Urinary bladder (tissue), 4 donors: ENCODE measurements around the gene C1GALT1C1L. TPM values are rescaled to one million over a fixed set of nuclear protein-coding genes. Genes with fewer than 3 reads are reported as not detected.
"Not testable (repeated sequence)": the region's sequence is repeated elsewhere in the genome, so short reads cannot be mapped to it uniquely, and the experiment has no call there.

ENCODE experiments used
- DNase-seq: peaks from one replicate; pipeline ENCODE4 v3.0.0-alpha.2; 2015; ENCODE audit errors: extremely low spot score
- H3K27ac ChIP-seq: one replicate; pipeline ENCODE4 v1.5.1; 2013; ENCODE audit warnings: low read depth, mild to moderate bottlenecking, moderate library complexity
- H3K36me3 ChIP-seq: one replicate; pipeline ENCODE4 v1.6.1; 2013; ENCODE audit warnings: mild to moderate bottlenecking, moderate library complexity; ENCODE audit not compliant: insufficient read depth
- H3K4me1 ChIP-seq: one replicate; pipeline ENCODE4 v1.6.1; 2013; ENCODE audit warnings: mild to moderate bottlenecking, moderate library complexity; ENCODE audit not compliant: insufficient read depth
- H3K4me3 ChIP-seq: one replicate; pipeline ENCODE4 v1.5.1; 2013; ENCODE audit warnings: low read depth, low read length
- WGBS: extraction: QIAGEN DNeasy Blood & Tissue Kit; methylation state at CpG from one replicate; pipeline ENCODE4 v1.1.7; 2013; 5-methylcytosine and 5-hydroxymethylcytosine counted together
- polyA plus RNA-seq: library from polyadenylated mRNA; stranded (reverse); fragments of 200-250 nt; gene quantifications from one replicate; pipeline ENCODE4 v1.2.3, GENCODE V29; 2013
- total RNA-seq: library from RNA; depleted of rRNA; stranded (reverse); fragments of >200 nt; gene quantifications from one replicate; pipeline ENCODE4 v1.2.3, GENCODE V29; 2014
- donor health status: healthy with polysubstance abuse.
- donor health status: healthy.

Gene C1GALT1C1L
- total and polyA plus RNA-seq, 2 donors = 2.2 to 2.9 TPM

DNA sequence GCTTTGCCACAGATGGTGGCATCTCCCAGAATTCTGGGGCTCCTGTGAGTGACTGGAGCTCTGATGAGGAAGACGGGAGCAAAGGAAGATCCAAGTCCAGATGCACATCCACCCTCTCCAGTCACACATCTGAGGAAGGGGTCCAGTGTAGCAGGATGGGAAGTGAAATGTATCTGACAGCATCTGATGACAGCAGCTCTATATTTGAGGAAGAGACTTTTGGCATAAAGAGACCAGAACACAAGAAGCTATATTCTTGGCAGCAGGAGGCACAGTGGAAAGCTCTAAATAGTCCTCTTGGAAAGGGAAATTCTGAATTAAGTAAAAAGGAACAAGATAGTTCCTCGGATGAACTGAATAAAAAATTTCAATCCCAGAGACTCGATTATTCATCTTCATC, 23.5 kb upstream of the C1GALT1C1L start:
- WGBS = 73% methylated on average over 3 of the region's 3 CpGs
- Histone ChIP-seq H3K4me3 (no peak overlapping the region), H3K4me1 (no peaks in the 10 kb centered on the region), H3K36me3 (peaks cover 2% of the 10 kb centered on the region), H3K27ac (no peak overlapping the region)
- DNase-seq = no peak

DNA sequence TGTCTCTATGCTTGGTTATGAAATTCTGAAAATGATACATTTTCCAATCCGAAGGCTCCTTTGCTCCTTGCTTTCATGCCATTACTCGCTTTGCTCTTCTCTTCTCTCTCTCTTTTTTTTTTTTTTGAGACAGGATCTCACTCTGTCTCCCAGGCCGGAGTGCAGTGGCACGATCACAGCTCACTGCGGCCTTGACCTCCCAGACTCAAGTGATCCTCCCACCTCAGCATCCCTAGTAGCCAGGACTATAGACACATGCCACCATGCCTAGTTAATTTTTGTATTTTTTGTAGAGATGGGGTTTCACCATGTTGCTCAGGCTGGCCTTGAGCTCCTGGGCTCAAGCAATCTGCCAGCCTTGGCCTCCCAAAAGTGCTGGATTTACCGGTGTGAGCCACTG, 21.9 kb upstream of the C1GALT1C1L start:
- DNase-seq, H3K36me3 ChIP-seq: not testable (repeated sequence)

DNA sequence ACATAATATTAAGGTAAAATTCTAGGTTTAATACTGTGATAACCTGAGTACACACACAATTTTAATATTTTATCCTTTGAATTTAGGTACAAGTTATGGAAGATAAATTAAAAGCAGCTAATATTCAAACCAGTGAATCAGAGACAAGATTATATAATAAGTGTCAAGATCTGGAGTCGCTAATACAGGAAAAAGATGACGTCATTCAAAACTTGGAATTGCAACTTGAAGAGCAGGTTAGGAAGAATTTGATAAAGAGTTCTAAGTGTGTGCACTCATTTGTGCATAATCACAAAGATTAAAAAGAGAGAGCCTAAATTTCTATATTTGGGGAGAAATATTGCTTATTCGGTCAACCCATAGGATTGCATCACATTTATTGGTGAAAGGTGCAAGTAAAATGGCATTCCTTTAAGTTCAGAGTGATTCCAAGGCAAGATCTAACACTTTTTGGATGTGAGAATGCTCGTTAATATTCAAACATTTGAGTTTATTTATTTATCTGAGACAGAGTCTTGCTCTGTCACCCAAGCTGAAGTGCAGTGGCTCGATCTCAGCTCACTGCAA, 16.3 kb upstream of the C1GALT1C1L start:
- H3K27ac ChIP-seq = no peak overlapping the region
- no peaks in the 10 kb centered on the region for H3K36me3 ChIP-seq
- H3K4me3 ChIP-seq = no peak overlapping the region
- no peak for DNase-seq
- 92% methylated on average over 5 of the region's 5 CpGs for WGBS
- H3K4me1 ChIP-seq = peaks cover 1% of the 10 kb centered on the region

More for the DNA sequence above, 21.9 kb upstream of the C1GALT1C1L start:
- H3K4me3 ChIP-seq, H3K27ac ChIP-seq, H3K4me1 ChIP-seq: not testable (repeated sequence)
- whole genome bisulfite sequencing = 91% methylated on average over 6 of the region's 6 CpGs

DNA sequence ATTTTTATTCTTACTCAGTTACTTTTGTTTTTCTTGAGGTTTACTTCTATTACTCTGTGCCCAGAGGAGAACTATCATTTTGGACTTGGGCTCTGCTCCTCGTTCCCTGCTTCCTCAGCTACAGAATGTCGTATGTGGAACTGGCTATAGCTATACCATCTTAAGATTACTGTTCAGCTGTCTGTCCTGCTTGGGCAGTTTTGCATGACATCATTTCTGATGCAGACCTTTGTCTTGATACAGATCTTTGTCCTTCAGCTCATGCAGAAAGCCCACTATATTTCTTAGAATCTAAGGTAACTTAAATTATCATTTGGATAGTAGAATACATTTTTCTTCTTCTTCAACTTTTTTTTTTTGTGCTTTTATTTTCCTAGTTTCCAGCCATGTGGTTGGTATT, 13.8 kb upstream of the C1GALT1C1L start:
- no peak for DNase-seq
- WGBS = 85% methylated on average over 2 of the region's 2 CpGs
- Histone ChIP-seq H3K4me1 (peaks cover 1% of the 10 kb centered on the region), H3K4me3 (no peak overlapping the region), H3K27ac (no peak overlapping the region), H3K36me3 (no peaks in the 10 kb centered on the region)

DNA sequence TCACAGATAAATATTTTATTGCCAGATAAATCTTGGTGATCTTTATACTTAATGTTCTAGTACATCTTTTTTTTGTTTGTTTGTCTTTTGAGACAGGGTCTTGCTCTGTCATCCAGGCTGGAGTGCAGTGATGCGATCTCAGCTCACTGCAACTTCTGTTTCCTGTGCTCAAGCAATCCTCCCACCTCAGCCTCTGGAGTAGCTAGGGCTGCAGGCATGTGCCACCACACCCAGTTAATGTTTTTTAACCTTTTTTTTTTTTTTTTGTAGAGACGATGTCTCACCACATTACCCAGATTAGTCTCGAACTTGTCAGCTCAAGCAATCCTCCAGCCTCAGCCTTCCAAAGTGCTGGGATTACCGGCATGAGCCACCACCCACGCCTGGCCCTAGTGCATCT, 9.1 kb upstream of the C1GALT1C1L start:
- Histone ChIP-seq H3K27ac (no peak overlapping the region), H3K36me3 (no peaks in the 10 kb centered on the region), H3K4me3 (no peak overlapping the region), H3K4me1 (peaks cover 1% of the 10 kb centered on the region)
- 59% methylated on average over 5 of the region's 5 CpGs for WGBS
- no peak for DNase-seq

DNA sequence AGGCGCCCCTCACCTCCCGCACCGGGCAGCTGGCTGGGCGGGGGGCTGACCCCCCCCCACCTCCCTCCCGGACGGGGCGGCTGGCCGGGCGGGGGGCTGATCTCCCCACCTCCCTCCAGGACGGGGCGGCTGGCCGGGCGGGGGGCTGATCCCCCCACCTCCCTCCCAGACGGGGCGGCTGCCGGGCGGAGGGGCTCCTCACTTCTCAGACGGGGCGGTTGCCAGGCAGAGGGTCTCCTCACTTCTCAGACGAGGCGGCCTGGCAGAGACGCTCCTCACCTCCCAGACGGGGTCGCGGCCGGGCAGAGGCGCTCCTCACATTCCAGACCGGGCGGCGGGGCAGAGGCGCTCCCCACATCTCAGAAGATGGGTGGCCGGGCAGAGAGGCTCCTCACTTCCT, 1.6 kb upstream of the C1GALT1C1L start:
- WGBS = 96% methylated on average over 32 of the region's 32 CpGs
- DNase-seq, H3K27ac ChIP-seq, H3K36me3 ChIP-seq, H3K4me3 ChIP-seq, H3K4me1 ChIP-seq: not testable (repeated sequence)

DNA sequence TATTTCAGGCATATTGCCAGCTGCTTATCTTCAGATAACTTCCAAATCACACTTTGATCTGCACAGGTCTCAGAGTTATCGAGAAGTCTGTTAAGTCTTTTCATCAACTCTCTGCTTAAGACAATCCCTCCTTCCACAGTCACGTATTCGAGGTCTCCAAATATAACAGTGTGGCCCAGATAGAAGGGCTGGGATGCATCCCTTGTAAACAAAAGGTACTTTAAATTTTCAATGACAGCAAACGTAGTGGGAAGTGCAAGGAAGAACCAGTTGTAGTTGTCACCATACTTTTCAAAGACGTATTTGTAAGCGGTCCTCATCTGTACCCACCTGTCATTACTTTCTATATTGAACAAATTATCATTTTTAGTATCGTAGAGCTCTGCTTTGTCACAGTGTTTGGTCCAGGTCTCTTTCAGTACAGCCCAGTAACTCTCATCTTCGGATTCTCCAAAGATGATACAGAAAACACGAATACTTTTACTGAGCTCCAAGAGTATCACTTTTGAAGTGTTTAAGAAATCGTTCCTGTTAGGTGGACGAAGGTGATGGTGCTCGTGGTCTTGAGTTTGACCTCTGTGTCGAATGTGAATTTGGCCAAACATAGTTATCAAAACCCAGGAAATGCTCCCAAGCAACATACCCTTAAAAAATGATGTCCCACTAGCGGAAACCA, 445 bp downstream of the C1GALT1C1L start:
- no peaks in the 10 kb centered on the region for H3K36me3 ChIP-seq
- WGBS = 35% methylated on average over 14 of the region's 14 CpGs
- no peaks in the 10 kb centered on the region for H3K4me1 ChIP-seq
- H3K4me3 ChIP-seq = peak overlapping the region; percentile 48
- no peak overlapping the region for H3K27ac ChIP-seq
- DNase-seq = no peak

DNA sequence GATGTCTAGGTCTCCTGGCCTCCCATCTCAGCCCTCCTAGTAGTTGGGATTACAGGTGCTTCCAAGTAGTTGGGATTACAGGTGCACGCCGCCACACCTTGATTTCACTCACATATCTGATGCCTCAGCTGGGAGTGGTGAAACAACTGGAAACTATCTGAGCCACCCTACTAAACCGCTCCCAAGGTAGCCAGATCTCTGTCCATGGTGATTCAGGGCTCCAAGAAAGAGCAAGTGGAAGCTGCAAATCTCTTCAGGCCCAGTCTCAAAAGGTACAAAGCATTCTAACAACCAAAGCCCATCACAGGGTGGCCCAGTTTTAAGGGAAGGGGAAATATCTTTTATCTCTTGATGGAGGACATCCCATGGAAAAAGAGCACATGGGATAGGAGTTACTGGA, 19.0 kb downstream of the C1GALT1C1L start:
- Histone ChIP-seq H3K4me3 (no peak overlapping the region), H3K4me1 (no peaks in the 10 kb centered on the region), H3K36me3 (peaks cover 2% of the 10 kb centered on the region), H3K27ac (no peak overlapping the region)
- 95% methylated on average over 3 of the region's 3 CpGs for WGBS
- DNase-seq = no peak

DNA sequence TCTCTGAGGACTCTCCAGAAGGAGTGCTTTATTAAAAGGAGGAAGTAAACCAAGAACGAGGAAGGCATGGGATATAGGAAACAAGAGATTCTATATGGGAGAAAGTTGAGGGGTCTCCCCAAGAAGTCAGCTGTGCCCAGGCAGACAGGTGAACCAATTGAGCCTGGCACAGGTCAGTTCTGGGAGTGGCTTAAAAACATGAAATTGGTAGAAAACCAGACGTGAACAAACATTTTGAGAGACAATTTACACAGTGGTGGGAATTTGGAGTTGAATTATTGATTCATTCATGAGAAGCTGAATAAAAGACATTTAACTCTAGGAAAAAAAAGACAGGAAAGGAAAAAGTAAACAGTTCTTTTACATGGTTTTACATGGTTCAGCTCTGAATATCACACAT, 22.7 kb downstream of the C1GALT1C1L start:
- no peak for DNase-seq
- Histone ChIP-seq H3K27ac (no peak overlapping the region), H3K4me3 (no peak overlapping the region), H3K36me3 (no peaks in the 10 kb centered on the region), H3K4me1 (no peaks in the 10 kb centered on the region)
- 85% methylated on average over 2 of the region's 2 CpGs for WGBS

DNA sequence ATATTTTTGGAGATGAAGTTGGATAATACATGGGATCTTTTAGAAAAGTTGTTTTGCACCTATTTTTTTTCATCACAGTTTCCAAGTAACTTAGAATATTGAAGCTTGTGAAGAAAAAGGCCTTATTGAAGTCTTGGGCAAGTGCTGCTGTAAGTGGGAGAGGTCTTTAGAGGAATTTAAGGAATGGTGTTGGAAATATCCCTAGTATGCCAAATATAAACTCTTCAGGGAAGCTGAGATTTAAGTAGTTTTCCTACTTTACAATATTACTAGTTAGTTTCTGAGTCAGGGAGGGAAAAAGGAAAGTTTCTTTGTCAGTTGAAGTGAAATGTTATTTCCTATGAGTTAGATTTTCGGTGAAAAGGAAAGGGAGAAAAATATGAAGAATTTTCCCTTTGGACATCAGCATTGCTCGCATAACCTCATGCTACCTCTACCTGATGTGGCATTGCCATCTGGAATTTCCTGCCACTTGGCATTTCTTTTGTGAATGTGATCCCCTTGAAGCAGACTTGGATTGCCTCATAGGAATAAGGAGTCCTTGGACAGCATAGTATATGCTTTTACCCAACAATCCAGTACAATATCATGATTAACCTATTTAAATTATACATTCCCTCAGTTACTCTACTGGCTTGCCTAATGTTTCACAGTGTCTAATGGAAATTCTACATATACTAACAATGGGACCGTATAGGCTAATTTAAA, 27.1 kb downstream of the C1GALT1C1L start:
- H3K4me1 ChIP-seq = no peaks in the 10 kb centered on the region
- no peak for DNase-seq
- H3K27ac ChIP-seq = no peak overlapping the region
- no peaks in the 10 kb centered on the region for H3K36me3 ChIP-seq
- WGBS = 69% methylated on average over 3 of the region's 3 CpGs
- H3K4me3 ChIP-seq = no peak overlapping the region

DNA sequence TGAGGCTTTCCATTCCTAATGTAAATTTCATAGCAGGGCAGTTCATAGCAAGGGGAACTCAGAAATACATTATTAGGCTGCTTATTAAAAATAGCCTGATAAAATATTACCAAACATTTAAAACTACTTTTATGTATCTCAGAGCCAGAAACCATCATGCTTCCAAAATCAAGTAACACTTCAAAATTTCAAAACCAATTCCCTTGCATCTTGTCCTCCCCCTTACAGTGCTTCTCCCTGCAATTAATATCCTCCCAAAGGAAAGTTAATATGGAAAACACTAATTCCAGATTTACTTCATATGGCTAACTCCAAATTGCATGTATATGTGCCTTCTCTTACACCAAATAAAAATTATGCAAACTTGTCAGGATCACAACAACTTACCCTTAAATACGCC, 32.5 kb downstream of the C1GALT1C1L start:
- 96% methylated on average over 1 of the region's 1 CpG for WGBS

DNA sequence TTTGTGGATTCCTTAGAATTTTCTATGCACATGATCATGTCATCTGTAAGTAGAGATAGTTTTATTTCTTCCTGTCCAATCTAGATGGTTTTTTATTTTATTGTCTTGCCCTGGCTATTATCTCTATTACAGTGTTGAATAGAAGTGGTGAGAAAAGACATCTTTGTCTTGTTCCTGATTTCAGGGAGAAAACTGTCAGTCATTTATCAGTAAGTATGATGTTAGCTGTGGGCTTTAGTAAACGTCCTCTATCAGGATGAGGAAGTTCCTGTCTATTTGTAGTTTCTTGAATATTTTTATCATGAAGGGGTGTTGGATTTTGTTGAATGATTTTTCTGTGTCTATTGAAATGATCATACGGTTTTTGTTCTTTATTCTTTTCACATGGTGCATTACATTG, 33.9 kb downstream of the C1GALT1C1L start:
- WGBS = 61% methylated on average over 2 of the region's 2 CpGs
- Histone ChIP-seq H3K27ac (no peak overlapping the region), H3K4me3 (no peak overlapping the region), H3K36me3 (no peaks in the 10 kb centered on the region), H3K4me1 (no peaks in the 10 kb centered on the region)
- no peak for DNase-seq

More for the DNA sequence above, 32.5 kb downstream of the C1GALT1C1L start:
- DNase-seq = no peak
- H3K27ac ChIP-seq = no peak overlapping the region
- no peaks in the 10 kb centered on the region for H3K4me1 ChIP-seq
- H3K36me3 ChIP-seq = no peaks in the 10 kb centered on the region
- H3K4me3 ChIP-seq = no peak overlapping the region

DNA sequence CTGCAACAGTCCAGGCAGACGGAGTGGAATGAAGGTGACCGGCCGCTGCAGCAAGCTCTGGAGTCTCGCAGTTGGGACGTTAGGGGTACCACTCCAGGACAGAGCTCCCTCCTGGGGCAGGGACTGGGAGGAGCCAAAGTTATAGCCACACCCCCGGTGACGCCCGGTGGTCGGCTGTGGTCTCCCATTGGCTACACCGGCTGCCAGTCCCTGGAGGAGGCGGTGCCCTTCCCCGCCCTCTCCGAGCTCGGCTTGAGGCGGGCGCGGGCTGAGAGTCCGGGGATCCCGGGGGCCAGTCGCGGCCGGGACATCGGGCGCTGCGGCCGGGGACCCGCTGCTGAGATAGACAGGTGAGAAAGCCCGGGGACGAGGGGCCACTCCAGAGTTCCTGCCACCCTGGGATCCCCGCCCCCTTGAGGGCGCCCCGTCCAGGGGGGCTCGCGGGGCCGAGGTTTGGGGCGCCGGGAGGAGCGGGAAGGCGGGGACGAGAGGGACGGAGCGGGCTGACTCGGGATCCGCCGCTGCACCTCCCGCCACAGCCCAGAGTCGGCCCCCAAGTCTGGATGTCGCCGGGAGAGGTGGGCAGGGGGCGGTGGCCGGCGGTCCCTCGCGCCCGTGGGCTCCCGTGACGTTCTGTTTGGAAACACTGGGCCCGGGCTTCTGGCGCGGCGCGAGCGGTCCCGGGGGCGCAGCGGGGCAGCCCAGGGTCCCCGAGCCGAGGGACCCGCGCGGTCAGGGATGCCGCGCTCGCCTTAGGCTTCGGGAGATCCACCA, 39.0 kb downstream of the C1GALT1C1L start, which contains the start of gene PLEKHH2:
PLEKHH2 (plus strand) TSS at position 231 of the 774 bp plus-strand sequence. CDS start 7,414 bp downstream, outside the sequence.
- peak within 1 kb of the TSS; percentile 73 for H3K4me3 ChIP-seq
- no peaks in the 10 kb centered on the region for H3K36me3 ChIP-seq
- under 1% methylated on average over 75 of the region's 75 CpGs for WGBS
- DNase-seq = peak; percentile 69
- H3K27ac ChIP-seq = peak within 1 kb of the TSS; percentile 80
- no peaks in the 10 kb centered on the region for H3K4me1 ChIP-seq
